Nephron (organoid): ENCODE measurements around the gene KCNH1.

Experiments used
- H3K27ac Mint-ChIP-seq, 3 experiments: 2 replicates each; pipeline ENCODE4 v1.8.0; 2020; ENCODE audit warnings: mixed read lengths in 3 of 3, mild to moderate bottlenecking in 2 of 3, moderate library complexity in 1 of 3
- H3K27me3 Mint-ChIP-seq: 2 replicates; pipeline ENCODE4 v1.8.0; 2021; ENCODE audit warnings: low read depth, mild to moderate bottlenecking, moderate library complexity, mixed read lengths
- H3K36me3 Mint-ChIP-seq: 2 replicates; pipeline ENCODE4 v1.8.0; 2020; ENCODE audit warnings: low read depth, mixed read lengths
- H3K4me1 Mint-ChIP-seq: 2 replicates; pipeline ENCODE4 v1.8.0; 2020; ENCODE audit warnings: mixed read lengths
- H3K4me3 Mint-ChIP-seq, 3 experiments: 2 replicates each; pipeline ENCODE4 v1.8.0; 2020; ENCODE audit warnings: mild to moderate bottlenecking in 3 of 3, mixed read lengths in 3 of 3, moderate library complexity in 2 of 3
- H3K9me3 Mint-ChIP-seq: 2 replicates; pipeline ENCODE4 v1.8.0; 2020; ENCODE audit warnings: mixed read lengths
- CTCF ChIP-seq, 3 experiments: fragments of 200-600 bp; sonication (generic); IDR thresholded peaks; one replicate each; pipeline ENCODE4 v1.5.0; 2021; ENCODE audit warnings: antibody characterized with exemption in 3 of 3; ENCODE audit not compliant: unreplicated experiment in 3 of 3

KCNH1 gene

GRCh38 chr1:211132721-211133392 lies 1.1 kb downstream of the KCNH1 start:
- Mint-ChIP-seq H3K9me3 (no peaks in the 10 kb centered on the region), H3K36me3 (no peaks in the 10 kb centered on the region), H3K27ac (no peak overlapping the region), H3K4me1 (no peaks in the 10 kb centered on the region), H3K27me3 (peaks cover 76% of the 10 kb centered on the region), H3K4me3 (peak overlapping the region; percentile 51 to 79 (median 74))
- TF ChIP-seq CTCF (IDR thresholded peaks at IDR 0.05; ENCODE audit: unreplicated experiment in 3 of 3): no peak

- peaks cover 73% of the 10 kb centered on the region for H3K27me3 Mint-ChIP-seq
- TF ChIP-seq CTCF (IDR thresholded peaks at IDR 0.05; ENCODE audit: unreplicated experiment in 3 of 3): no peak
- no peaks in the 10 kb centered on the region for H3K9me3 Mint-ChIP-seq
- H3K4me3 Mint-ChIP-seq: no peak overlapping the region
- H3K4me1 Mint-ChIP-seq: no peaks in the 10 kb centered on the region
- H3K27ac Mint-ChIP-seq: no peak overlapping the region
- H3K36me3 Mint-ChIP-seq: no peaks in the 10 kb centered on the region
Observed at GRCh38 chr1:211129776-211130175, 4.2 kb downstream of the KCNH1 start.

GRCh38 chr1:211127166-211127565 lies 6.8 kb downstream of the KCNH1 start:
- Mint-ChIP-seq H3K27me3 (peaks cover 67% of the 10 kb centered on the region), H3K36me3 (no peaks in the 10 kb centered on the region), H3K9me3 (peaks cover 5% of the 10 kb centered on the region), H3K4me1 (no peaks in the 10 kb centered on the region), H3K27ac (no peak overlapping the region), H3K4me3 (no peak overlapping the region)
- no peak for TF ChIP-seq CTCF (IDR thresholded peaks at IDR 0.05; ENCODE audit: unreplicated experiment in 3 of 3)

GRCh38 chr1:211126622-211127021 lies 7.3 kb downstream of the KCNH1 start:
- no peak for TF ChIP-seq CTCF (IDR thresholded peaks at IDR 0.05; ENCODE audit: unreplicated experiment in 3 of 3)
- Mint-ChIP-seq H3K36me3 (no peaks in the 10 kb centered on the region), H3K27me3 (peaks cover 67% of the 10 kb centered on the region), H3K4me3 (no peak overlapping the region), H3K4me1 (no peaks in the 10 kb centered on the region), H3K9me3 (peaks cover 5% of the 10 kb centered on the region), H3K27ac (no peak overlapping the region)

- H3K4me3 Mint-ChIP-seq: no peak overlapping the region
- H3K36me3 Mint-ChIP-seq: no peaks in the 10 kb centered on the region
Observed at GRCh38 chr1:211118407-211119102, 15.4 kb downstream of the KCNH1 start.

More at GRCh38 chr1:211118407-211119102, 15.4 kb downstream of the KCNH1 start:
- Mint-ChIP-seq H3K27ac (no peak overlapping the region), H3K4me1 (no peaks in the 10 kb centered on the region), H3K9me3 (peaks cover 2% of the 10 kb centered on the region), H3K27me3 (peaks cover 19% of the 10 kb centered on the region)
- TF ChIP-seq CTCF (IDR thresholded peaks at IDR 0.05; ENCODE audit: unreplicated experiment in 3 of 3): no peak
